Fibroblast of mammary gland (primary cell): ENCODE data around the gene OR2M4.
"Not testable (repeated sequence)": the region's sequence is repeated elsewhere in the genome, so short reads cannot be mapped to it uniquely, and the experiment has no call there.

Experiments
- DNase-seq: peaks from one replicate; pipeline ENCODE4 v3.0.0-alpha.2; 2010; ENCODE audit warnings: low read depth
- H3K4me3 ChIP-seq: 2 replicates; pipeline ENCODE4 v1.5.1; 2011; ENCODE audit warnings: low read depth, mild to moderate bottlenecking, low read length, moderate library complexity; ENCODE audit not compliant: control insufficient read depth
- TF ChIP-seq, protein P1 (sequence below): conservative IDR thresholded peaks from 2 replicates; pipeline ENCODE4 v1.5.1; 2011; ENCODE audit warnings: low read depth, low read length, inconsistent platforms; ENCODE audit not compliant: control insufficient read depth, insufficient read depth

The OR2M4 gene

DNA sequence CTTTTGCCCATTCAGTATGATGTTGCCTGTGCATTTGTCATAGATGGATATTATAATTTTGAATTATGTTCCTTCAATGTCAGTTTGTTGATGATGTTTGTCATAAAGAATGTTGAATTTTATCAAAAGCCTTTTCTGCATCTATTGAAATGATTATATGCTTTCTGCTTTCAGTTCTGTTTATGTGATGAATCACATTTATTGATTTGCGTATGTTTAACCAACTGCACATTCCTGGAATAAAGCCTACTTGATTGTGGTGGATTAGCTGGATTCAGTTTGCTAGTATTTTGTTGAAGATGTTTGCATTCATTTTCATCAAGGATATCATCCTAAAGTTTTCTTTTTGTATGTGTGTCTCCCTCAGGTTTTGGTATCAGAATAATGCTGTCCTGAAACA is 5.7 kb upstream of the OR2M4 start:
- TF ChIP-seq, protein P1, sequence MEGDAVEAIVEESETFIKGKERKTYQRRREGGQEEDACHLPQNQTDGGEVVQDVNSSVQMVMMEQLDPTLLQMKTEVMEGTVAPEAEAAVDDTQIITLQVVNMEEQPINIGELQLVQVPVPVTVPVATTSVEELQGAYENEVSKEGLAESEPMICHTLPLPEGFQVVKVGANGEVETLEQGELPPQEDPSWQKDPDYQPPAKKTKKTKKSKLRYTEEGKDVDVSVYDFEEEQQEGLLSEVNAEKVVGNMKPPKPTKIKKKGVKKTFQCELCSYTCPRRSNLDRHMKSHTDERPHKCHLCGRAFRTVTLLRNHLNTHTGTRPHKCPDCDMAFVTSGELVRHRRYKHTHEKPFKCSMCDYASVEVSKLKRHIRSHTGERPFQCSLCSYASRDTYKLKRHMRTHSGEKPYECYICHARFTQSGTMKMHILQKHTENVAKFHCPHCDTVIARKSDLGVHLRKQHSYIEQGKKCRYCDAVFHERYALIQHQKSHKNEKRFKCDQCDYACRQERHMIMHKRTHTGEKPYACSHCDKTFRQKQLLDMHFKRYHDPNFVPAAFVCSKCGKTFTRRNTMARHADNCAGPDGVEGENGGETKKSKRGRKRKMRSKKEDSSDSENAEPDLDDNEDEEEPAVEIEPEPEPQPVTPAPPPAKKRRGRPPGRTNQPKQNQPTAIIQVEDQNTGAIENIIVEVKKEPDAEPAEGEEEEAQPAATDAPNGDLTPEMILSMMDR: no peak
- no peak for DNase-seq
- no peak overlapping the region for H3K4me3 ChIP-seq

DNA sequence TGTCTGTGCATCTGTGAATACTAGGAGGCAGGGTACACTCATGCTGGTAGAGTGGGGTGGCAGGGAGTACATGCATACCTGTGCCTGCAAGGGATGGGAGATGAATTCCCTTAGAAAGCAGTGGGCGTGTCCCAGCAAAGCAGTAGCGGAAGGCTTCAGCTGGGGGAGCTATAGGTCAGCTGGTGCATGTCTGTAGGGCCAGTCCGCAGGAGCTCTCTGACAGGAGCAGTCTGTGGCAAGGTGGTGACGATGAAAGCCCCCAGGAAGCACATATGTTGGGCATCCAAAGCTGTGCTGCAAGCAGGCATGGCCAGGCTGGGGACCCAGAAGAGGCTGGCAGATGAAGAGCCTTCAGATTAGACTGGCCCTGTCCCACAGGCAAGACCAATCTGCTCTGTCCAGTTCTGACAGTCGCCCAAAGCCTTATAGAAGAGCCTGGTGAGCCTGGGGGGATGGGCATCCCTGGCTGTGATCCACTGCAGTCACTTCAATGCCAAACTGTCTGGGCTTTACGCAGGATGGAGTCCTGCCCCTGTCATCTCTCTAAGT is 1.8 kb upstream of the OR2M4 start:
- TF ChIP-seq, protein P1: no peak
- no peak for DNase-seq
- H3K4me3 ChIP-seq: no peak overlapping the region

GRCh38 chr1:248239478-248239877 is 8.3 kb downstream of the OR2M4 start:
- TF ChIP-seq, protein P1: no peak
- no peak for DNase-seq

DNA sequence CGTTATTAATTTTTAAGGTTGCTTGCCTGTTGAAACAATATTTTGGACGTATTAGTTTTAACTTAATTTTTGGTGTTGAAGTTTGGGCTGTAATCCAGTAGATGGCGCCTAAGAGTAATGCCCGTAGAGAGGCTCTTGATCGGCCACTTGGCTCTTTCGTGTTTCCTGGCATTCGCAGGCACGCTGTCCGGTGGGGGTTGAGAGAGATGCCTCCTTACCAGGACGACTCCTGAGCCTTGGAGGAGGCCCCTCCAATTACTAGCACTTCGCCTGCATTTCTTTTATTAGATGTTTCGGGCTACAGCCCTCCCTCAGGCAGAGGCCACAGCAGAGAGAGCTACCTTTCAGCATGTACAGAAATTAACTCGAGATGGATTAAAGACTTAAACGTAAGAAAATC is 12.0 kb downstream of the OR2M4 start:
- TF ChIP-seq, protein P1: peak; percentile 69
- H3K4me3 ChIP-seq: no peak overlapping the region
- DNase-seq: peak; percentile 34

More at GRCh38 chr1:248239478-248239877, 8.3 kb downstream of the OR2M4 start:
- no peak overlapping the region for H3K4me3 ChIP-seq

DNA sequence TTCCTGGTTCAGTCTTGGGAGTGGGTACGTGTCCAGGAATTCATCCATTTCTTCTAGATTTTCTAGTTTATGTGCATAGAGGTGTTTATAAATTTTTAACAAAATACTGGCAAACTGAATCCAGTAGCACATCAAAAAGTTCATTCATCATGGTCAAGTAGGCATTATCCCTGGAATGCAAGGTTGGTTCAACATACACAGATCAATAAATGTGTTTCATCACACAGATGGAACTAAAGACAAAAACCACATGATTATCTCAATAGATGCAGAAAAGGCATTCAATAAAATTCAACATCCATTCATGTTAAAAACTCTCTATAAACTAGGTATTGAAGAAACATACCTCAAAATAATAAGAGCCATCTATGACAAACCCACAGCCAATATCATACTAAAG is 28.1 kb downstream of the OR2M4 start:
- H3K4me3 ChIP-seq, DNase-seq: not testable (repeated sequence)

DNA sequence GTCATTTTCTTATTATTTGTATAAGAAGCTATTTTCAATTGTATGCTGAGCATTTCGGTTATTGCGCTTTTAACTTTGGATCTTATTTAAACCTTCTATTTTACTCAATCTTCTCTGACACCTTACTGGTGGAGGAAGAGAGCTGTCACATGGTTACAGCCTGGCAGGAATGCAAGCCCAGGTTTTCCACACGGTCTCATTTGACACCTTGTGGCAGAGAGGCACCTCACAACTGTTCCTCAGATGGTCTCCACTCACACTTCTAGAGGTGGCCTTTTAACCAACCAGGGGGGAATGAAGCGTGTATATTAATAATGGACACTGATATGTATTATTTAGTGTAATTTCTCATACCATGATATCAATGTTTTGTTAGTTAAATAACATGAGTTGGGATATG is 37.0 kb downstream of the OR2M4 start:
- DNase-seq: no peak
- TF ChIP-seq, protein P1: no peak

GRCh38 chr1:248273225-248273624 is 42.0 kb downstream of the OR2M4 start:
- DNase-seq, H3K4me3 ChIP-seq: not testable (repeated sequence)

More for the DNA sequence above, 37.0 kb downstream of the OR2M4 start:
- H3K4me3 ChIP-seq: no peak overlapping the region

- no peak within 1 kb of the TSS for H3K4me3 ChIP-seq
- DNase-seq: no peak
- TF ChIP-seq, protein P1: no peak
These were observed 46.7 kb downstream of the OR2M4 start, which contains the start of gene OR2T33 for GRCh38 chr1:248277876-248278275. Gene OR2T33, minus strand, starts transcription at chr1:248277976. Its CDS starts 4,162 bp downstream, at chr1:248273814.
